Measurements from ENCODE around the gene APLP2.
"Not testable (repeated sequence)": the region's sequence is repeated elsewhere in the genome, so short reads cannot be mapped to it uniquely, and the experiment has no call there.

The APLP2 gene

GRCh38 chr11:130193551-130193950, 123.9 kb downstream of the APLP2 start:
- DNase-seq; in situ Hi-C loops (cut with HindIII; ENCODE audit: low pct_ligation_motif_present, low pct_unique_long_range_greater_than_20kb, low sequenced_read_pairs): not testable (repeated sequence)

Measured in ACHN (cell line).